Measurements from ENCODE around the gene PPP1CC.

Gene PPP1CC

DNA sequence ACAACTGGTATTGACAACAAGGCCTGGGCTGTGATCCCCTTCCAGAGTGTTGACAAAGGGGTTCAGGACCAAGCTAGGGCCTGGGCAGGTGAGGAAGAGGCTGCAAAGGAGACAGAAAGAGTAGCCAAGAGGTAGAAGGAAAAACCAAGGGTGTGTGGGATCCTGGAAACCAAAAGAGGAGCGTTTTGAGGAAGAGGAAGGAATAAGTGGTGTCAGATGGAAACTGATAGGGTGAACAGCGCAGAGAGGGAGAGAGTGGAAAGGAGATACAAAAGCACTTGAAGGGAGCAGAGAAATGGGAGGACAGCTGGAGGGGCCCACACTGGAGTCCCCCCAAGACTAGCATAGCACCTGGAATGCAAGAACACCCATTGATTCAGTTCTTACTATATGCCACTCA, 45.5 kb downstream of the PPP1CC start:
- no peak for DNase-seq
- TF ChIP-seq GATA1 (IDR thresholded peaks at IDR 0.05; ENCODE audit: low read depth, low read length), result no peak
- no peak for TF ChIP-seq POLR2A (IDR thresholded peaks at IDR 0.05; ENCODE audit: low read length)

DNA sequence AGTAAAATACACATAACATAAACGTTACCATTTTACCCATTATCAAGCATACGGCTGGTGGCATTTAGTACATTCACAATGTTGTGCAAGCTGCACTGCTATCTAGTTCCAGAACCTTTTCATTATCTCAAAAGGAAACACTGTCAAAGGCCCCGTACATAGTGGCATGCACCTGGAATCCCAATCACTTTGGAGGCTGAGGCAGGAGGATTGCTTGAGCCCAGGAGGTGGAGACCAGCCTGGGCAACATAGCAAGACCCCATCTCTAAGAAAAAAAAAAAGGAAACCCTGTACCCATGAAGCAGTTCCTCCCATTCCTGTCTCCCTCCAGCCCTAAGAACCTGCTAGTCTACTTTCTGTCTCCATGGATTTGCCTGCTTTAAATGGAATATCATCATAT, 46.4 kb downstream of the PPP1CC start:
- TF ChIP-seq GATA1 (IDR thresholded peaks at IDR 0.05; ENCODE audit: low read depth, low read length), result no peak
- no peak for TF ChIP-seq POLR2A (IDR thresholded peaks at IDR 0.05; ENCODE audit: low read length)
- DNase-seq, result no peak

DNA sequence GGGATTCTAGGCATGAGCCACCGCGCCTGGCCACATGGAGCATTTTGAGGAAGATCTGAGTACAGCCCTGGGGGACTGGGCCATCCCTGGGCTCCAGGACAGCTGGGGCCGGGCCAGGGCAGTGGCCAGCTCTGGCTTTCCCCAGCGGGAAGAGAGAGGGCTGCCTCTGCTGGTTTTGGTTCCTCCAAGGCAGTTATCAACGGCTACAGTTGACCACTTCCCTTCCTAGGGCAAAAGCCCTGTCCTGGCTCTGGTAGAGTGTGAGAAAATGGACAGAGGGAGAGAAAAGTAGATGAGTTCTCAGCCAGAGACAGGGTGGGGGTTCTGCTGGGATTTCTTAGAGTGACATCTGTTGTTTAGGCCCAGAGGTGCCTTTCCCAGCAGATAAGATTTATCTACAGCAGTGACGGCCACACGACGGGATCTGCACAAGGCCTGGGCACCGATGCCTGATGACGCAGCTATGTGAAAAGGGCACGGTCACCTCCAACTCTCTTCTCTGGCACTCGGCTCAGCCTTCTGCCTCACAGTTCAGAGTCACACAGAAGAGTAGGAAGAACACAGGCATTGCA, 48.3 kb downstream of the PPP1CC start:
- TF ChIP-seq GATA1 (IDR thresholded peaks at IDR 0.05; ENCODE audit: low read depth, low read length) (no peak), POLR2A (IDR thresholded peaks at IDR 0.05; ENCODE audit: low read length) (no peak)

DNA sequence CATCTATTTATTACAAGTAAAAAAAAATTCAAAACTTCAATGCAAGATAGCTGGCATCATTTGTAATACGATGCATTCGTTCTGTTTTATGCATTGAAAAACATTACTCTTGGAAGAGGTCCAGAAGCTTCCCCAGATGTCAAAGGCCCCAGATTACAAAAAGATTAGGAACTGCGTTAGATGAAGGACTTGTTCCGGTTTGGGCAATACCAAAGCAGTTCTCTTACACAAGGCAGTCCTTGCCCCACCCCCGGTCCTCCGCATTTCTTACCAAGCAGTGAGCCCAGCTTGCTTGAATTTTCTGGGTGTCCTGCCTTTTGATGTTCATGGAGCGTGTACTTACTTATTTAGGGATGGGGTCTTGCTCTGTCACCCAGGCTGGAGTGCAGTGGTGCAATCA, 49.0 kb downstream of the PPP1CC start:
- TF ChIP-seq GATA1 (IDR thresholded peaks at IDR 0.05; ENCODE audit: low read depth, low read length) (no peak), POLR2A (IDR thresholded peaks at IDR 0.05; ENCODE audit: low read length) (no peak)
- DNase-seq, result peak in 1 of 2 experiments; percentile 8

More for the DNA sequence above, 48.3 kb downstream of the PPP1CC start:
- DNase-seq, result peak; percentile 40 to 70

DNA sequence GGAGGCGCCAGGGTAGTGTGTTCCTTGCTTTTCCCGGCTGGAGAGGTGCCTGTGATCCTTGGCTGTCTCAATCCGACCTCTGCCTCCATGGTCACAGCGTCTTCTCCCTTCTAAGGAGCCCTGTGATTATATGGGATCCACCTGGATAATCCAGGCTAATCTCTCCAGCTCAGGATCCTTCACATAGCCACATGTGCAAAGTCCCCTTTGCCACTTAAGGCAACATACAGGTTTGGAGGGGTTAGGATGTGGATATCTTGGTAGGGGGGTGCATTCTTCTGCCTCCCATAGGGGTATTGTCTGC, 52.6 kb downstream of the PPP1CC start:
- TF ChIP-seq GATA1 (IDR thresholded peaks at IDR 0.05; ENCODE audit: low read depth, low read length), result no peak
- TF ChIP-seq POLR2A (IDR thresholded peaks at IDR 0.05; ENCODE audit: low read length), result no peak
- DNase-seq, result no peak

DNA sequence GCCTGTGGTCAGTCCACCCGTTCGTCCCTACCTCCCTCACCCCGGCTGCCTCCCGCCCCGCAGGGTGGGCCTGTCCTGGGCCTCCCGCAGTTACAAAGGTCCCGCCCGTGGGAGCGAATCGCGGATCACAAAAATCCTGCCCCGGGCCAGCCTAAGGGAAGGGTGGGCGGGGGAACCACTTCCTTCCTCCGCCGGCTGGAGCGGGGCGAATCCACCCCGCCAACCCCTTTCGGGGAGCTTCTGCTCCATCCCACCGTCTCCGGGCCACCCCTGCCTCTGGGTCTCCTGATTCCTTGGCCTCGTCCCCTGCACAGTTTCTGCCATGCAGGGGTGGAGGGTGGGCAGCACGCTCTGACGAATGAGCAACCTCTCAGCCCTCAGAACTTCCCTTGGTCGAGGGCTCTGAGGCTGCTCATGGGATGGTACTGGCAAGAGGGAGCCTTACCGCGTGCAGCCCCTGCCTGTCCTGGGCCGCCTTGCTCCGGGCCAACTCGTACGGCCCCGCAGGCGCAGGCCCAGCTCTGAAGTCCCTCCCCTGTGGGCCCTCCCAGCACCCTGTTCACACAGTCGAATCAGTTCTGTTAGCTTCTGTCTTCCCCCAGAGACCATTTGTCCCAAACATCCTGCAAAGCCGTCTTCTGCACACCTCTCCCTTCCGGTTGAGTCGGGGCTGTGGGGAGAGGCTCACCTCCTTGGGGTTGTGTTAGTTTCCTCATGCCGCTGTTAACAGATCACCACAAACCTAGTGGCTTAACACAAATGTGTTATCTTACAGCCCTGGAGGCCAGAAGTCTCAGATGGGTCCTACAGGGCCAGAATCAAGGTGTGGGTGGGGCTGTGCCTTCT, 53.2 kb downstream of the PPP1CC start:
- DNase-seq, result no peak
- TF ChIP-seq POLR2A (IDR thresholded peaks at IDR 0.05; ENCODE audit: low read length), result no peak
- TF ChIP-seq GATA1 (IDR thresholded peaks at IDR 0.05; ENCODE audit: low read depth, low read length), result no peak

DNA sequence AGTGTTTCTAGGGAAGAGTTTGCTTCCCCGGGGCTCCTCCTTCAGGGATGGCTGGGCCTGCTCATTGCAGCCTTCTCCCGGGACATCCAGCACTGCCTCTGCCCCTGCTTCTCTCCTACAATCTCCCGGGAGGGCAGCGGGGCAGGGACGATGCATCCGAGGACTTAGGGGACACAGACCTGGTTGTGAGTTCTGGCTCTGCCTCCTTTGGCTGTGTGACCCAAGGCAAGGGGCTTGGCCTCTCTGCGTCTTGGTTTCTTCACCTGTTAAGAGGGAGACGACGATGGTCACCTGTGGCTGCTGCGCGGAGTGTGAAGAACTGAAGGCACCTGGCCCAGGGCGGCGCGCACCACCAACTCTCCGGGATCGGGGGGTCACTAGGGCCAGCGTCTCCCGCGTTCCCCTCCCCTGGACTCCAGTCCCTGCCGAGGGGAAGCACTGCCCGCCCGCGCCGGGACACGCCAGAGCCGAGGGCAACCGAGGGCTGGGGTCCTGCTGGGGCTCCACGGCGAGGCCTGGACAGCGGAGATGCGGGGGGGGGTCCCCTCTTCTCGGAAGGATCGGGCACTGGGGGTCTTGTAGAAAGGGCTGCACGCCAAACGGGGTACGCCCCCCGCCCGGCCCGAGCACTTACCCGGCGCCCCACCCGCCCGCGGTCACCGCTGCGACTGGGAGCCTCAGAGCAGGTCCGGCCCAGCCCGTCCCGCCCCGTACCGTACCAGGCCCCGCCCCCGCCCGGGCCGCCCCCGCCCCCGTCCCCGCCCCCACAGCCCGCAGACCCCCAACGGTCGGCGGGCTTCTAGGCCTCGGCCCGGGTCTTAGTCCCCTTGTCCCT, 54.0 kb downstream of the PPP1CC start, which contains the start of gene HVCN1:
TSS of gene HVCN1 (minus strand) at position 670 of the 835 bp plus-strand sequence. CDS start 5,870 bp downstream, outside the sequence.
- no peak for DNase-seq
- no peak for TF ChIP-seq POLR2A (IDR thresholded peaks at IDR 0.05; ENCODE audit: low read length)
- no peak for TF ChIP-seq GATA1 (IDR thresholded peaks at IDR 0.05; ENCODE audit: low read depth, low read length)

DNA sequence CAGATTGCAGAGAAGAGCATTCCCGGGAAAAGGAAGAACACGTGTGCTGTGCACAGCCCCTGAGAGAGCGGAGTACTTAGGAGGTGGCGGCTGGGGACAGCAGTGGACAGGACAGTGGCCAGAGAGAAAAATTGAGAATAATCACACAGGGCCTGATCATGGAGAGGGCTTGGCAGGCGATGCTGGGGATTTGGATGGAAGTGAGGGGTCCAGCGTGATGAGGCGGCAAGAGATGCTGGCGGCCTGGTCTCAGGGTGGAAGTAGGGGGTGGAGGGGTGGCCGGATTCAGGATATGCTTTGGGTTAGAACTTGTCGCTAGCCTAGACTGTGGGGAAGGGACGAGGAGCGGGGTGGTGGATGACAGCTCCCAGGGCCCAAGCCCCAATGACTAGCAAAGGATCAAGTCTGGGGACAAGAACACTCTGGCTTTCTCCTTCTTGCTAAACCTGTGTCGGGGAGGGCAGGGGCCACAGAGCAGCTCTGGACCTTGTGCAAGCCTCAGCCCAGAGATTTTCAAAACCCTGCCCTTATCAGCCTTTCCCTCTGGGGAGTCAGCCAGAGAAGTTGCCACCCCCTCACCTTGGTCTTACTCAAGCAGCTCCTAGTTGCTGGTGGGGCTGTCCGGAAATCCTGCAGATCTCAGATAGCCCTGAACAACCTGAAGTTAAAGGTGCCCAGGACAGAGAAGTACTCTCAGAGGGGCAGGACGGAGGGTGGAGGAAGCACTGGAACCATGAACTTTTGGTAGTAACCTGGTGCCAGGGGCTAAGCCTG, 55.1 kb downstream of the PPP1CC start:
- TF ChIP-seq POLR2A (IDR thresholded peaks at IDR 0.05; ENCODE audit: low read length) (no peak), GATA1 (IDR thresholded peaks at IDR 0.05; ENCODE audit: low read depth, low read length) (no peak)

DNA sequence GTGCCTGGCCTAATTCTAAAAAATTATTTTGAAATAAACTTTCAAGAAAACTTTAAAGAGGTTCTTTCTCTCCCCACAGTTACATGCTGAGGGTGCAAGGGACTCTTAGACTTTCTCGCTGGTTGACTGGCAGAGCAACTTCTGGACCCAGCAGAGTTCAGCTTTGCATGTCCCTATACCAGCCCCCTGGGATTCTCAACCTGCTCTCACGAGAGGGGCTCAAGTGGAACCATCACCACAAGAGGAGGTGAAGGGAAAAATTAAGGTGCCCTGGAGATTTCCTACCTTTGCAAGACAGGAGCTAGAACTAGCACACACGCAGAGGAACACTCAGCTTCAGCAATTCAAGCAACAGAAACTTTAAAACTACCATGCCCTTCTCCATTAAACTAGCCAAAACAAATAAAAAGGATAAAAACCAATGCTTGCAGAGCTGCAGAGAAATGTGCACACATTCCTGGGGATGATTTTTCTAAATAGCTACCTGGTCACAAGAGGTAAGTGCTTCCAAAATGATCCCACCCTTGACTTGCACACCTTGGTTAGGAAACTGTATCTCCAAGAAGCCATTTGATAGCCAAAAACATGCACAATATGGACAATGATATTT, 56.3 kb downstream of the PPP1CC start:
- no peak for DNase-seq
- no peak for TF ChIP-seq GATA1 (IDR thresholded peaks at IDR 0.05; ENCODE audit: low read depth, low read length)
- TF ChIP-seq POLR2A (IDR thresholded peaks at IDR 0.05; ENCODE audit: low read length), result no peak

More for the DNA sequence above, 55.1 kb downstream of the PPP1CC start:
- peak in 1 of 2 experiments; percentile 6 for DNase-seq

DNA sequence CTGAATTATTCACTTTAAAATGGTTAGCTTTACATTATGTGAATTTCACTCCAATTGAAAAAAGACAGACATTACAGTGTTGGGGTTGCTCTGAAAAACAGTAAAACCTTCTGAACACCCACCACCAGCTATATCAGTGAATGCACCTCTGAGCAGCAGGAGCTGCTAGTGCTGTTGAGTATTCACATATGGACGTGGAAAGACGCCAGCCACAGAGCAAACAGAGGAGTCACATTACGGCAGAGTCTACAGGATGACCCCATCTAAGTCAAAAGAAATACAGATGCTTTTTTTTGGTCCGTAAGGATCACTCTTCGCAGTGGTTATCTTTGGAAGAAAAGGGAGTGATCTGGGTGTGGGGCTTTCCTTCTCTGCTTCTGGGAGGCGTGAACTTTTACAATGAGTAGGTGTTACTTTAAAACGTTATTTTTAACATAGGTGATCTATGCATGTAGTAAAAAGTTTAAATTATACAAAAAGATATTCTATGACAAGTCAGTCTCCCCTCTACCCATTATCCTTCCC, 58.3 kb downstream of the PPP1CC start:
- no peak for DNase-seq
- TF ChIP-seq GATA1 (IDR thresholded peaks at IDR 0.05; ENCODE audit: low read depth, low read length), result no peak
- no peak for TF ChIP-seq POLR2A (IDR thresholded peaks at IDR 0.05; ENCODE audit: low read length)

DNA sequence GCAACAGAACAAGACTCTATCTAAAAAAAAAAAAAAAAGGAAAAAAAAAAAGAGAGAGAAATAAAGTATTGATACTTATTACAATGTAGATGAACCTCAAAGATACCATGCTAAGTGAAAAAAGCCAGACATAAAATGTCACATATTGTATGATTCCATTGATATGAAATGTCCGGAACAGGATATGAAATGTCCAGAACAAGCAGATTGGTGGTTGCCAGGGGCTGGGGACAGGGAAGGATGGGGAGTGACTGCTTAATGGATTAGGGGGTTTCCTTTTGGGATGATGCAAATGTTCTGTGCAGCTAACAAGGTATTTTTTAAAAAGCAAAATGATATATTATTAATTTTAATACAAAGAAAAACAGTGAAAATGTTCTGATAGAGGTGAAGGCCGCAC, 58.8 kb downstream of the PPP1CC start:
- DNase-seq, result no peak
- TF ChIP-seq POLR2A (IDR thresholded peaks at IDR 0.05; ENCODE audit: low read length), result no peak
- TF ChIP-seq GATA1 (IDR thresholded peaks at IDR 0.05; ENCODE audit: low read depth, low read length), result no peak

DNA sequence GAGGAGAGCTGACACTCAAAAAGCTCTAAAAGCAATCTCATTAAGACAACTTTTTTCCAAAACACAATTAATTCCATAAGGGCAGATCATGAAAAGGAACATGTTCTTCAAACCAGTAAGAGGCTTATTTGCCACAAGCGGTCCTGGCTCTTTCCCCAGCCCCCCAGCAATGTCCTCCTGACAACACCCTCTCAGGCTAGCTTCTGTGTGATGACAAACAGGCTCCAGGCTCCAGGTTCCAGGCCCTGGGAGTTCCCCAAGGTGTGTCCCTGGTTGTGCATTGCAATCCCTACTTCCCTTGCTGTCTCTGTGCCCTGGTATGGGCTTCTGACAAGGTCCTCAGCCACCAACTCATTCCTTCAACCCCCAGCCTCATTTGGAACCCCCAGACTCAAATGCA, 62.7 kb downstream of the PPP1CC start:
- no peak for DNase-seq
- TF ChIP-seq POLR2A (IDR thresholded peaks at IDR 0.05; ENCODE audit: low read length) (no peak), GATA1 (IDR thresholded peaks at IDR 0.05; ENCODE audit: low read depth, low read length) (no peak)

DNA sequence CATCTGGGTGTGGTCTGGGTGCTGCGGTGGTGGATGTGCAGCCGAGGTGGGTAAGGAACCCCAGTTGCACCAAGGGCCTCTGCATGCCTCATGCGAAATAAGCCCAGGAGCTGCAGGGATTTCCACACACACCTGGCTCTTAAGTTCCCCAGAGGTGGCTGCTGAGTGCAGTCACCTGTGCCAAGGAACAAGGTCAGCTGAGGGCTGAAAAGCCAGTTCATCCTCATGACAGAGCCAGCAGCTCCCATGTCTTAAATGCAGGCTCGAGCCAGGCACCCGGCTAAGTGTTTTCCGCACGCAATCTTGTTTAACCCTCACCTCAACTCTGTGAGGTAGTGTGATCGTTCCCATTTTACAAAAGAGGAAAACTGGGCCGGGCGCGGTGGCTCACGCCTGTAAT, 63.5 kb downstream of the PPP1CC start:
- TF ChIP-seq GATA1 (IDR thresholded peaks at IDR 0.05; ENCODE audit: low read depth, low read length), result no peak
- no peak for DNase-seq
